Fibroblast of the aortic adventitia (primary cell): ENCODE measurements around the gene MEAF6. TPM values are rescaled to one million over a fixed set of nuclear protein-coding genes. Genes with fewer than 3 reads are reported as not detected.

ENCODE experiments used
- DNase-seq: peaks from one replicate; pipeline ENCODE4 v3.0.0-alpha.2; 2010; ENCODE audit warnings: low read depth
- H3K4me3 ChIP-seq: 2 replicates; pipeline ENCODE4 v1.5.1; 2011; ENCODE audit warnings: low read depth, mild to moderate bottlenecking, control low read depth, low read length, moderate library complexity
- total RNA-seq: library from RNA; depleted of rRNA; stranded (reverse); fragments of >200 nt; gene quantifications from 2 replicates; pipeline ENCODE4 v1.2.3, GENCODE V29; 2012; ENCODE audit warnings: low replicate concordance
- TF ChIP-seq, protein P1 (sequence below): IDR thresholded peaks from 2 replicates; pipeline ENCODE4 v1.5.1; 2011; ENCODE audit warnings: mild to moderate bottlenecking, low read length, control low read depth, inconsistent platforms; ENCODE audit not compliant: insufficient read depth

Gene MEAF6
- total RNA-seq, 1 donor = 84.5 TPM

- DNase-seq = no peak
- TF ChIP-seq, protein P1, sequence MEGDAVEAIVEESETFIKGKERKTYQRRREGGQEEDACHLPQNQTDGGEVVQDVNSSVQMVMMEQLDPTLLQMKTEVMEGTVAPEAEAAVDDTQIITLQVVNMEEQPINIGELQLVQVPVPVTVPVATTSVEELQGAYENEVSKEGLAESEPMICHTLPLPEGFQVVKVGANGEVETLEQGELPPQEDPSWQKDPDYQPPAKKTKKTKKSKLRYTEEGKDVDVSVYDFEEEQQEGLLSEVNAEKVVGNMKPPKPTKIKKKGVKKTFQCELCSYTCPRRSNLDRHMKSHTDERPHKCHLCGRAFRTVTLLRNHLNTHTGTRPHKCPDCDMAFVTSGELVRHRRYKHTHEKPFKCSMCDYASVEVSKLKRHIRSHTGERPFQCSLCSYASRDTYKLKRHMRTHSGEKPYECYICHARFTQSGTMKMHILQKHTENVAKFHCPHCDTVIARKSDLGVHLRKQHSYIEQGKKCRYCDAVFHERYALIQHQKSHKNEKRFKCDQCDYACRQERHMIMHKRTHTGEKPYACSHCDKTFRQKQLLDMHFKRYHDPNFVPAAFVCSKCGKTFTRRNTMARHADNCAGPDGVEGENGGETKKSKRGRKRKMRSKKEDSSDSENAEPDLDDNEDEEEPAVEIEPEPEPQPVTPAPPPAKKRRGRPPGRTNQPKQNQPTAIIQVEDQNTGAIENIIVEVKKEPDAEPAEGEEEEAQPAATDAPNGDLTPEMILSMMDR = no peak
- H3K4me3 ChIP-seq = peak overlapping the region; percentile 86
Measured at GRCh38 chr1:37476087-37476452, 38.5 kb downstream of the MEAF6 start.

- TF ChIP-seq, protein P1 = no peak
- DNase-seq = no peak
- peak overlapping the region; percentile 86 for H3K4me3 ChIP-seq
Measured at GRCh38 chr1:37475380-37476086, 39.0 kb downstream of the MEAF6 start.

GRCh38 chr1:37474697-37475379, 39.7 kb downstream of the MEAF6 start:
- DNase-seq = peak; percentile 34
- TF ChIP-seq, protein P1 = no peak
- peak overlapping the region; percentile 86 for H3K4me3 ChIP-seq

DNA sequence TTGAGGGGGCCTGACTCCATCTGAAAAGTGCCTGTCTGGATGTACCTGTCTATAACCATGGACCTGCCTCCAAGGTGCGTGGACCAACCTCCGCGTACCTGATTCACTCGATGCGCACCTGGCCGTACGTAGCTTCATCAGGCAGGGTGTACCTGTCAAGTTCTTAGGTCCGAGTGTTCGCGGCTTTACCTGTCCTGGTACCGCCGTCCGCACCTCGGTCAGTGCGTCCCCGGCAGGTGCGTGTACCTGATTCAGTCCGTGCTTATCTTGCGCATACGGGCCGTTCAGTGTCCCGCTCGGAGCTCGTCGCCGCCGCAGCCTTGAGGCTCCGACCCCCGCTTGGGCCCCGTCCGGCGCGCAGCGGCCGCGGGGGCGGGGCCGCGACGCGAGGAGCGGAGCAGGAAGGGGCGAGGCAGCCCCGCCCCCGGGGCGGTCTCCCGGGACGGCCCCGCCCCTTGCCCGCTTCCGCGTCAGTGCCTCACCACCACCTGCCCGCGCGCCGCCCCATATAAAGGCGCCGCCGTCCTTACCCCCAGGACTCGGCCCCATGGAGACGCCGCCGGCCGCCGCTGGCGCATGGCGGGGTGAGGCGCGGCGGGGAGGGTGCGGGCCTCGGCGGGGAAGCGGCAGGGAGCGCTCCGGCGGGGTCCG, 40.4 kb downstream of the MEAF6 start, which contains the start of gene ZC3H12A:
Gene ZC3H12A (plus strand): TSS at position 535 of the 651 bp plus-strand sequence. CDS start 917 bp downstream, outside the sequence.
- TF ChIP-seq, protein P1 = no peak
- peak within 1 kb of the TSS; percentile 89 for H3K4me3 ChIP-seq
- DNase-seq = peak; percentile 82

- DNase-seq = peak; percentile 45
- peak overlapping the region; percentile 89 for H3K4me3 ChIP-seq
- TF ChIP-seq, protein P1 = peak; percentile 5
Measured at GRCh38 chr1:37473431-37474045, 41.0 kb downstream of the MEAF6 start.

GRCh38 chr1:37472994-37473393, 41.6 kb downstream of the MEAF6 start:
- peak overlapping the region; percentile 89 for H3K4me3 ChIP-seq
- DNase-seq = no peak
- TF ChIP-seq, protein P1 = no peak
